Sciatic nerve (tissue), 2 donors: ENCODE measurements around the gene F7. TPM values are rescaled to one million over a fixed set of nuclear protein-coding genes. Genes with fewer than 3 reads are reported as not detected.
"Not testable (repeated sequence)": the region's sequence is repeated elsewhere in the genome, so short reads cannot be mapped to it uniquely, and the experiment has no call there.

Experiments
- ATAC-seq: fragments of 200-7000 bp; cut with Tn5 transposase; one replicate; pipeline ENCODE4 v1.9.1; 2020; ENCODE audit warnings: mild to moderate bottlenecking, moderate library complexity
- DNase-seq: peaks from one replicate; pipeline ENCODE4 v3.0.0-alpha.2; 2020; ENCODE audit warnings: low spot score
- intact Hi-C: fragments of 100-400 bp; cut with DNase I; formaldehyde crosslinking; loops from one replicate; pipeline ENCODE4 v1.14.2; 2022
- total RNA-seq: library from RNA; stranded (reverse); fragmentation: NEBNext Ultra II Directional; extraction: Animal tissue kit (Norgen Biotek cat#: 25700); gene quantifications from one replicate; pipeline ENCODE4 v1.2.1, GENCODE V29; 2021
- donor health status: DM: no; HTN: no; CAD: no.
- donor health status: DM: no; HTN: no; CAD: no.

The F7 gene
- total RNA-seq, 1 donor from 2014 or later = 0.27 TPM

GRCh38 chr13:113095146-113096051, 10.2 kb upstream of the F7 start:
- intact Hi-C loops = no loop called here
- ATAC-seq (no peak), DNase-seq (no peak)

GRCh38 chr13:113096052-113096744, 9.4 kb upstream of the F7 start:
- no peak for ATAC-seq
- intact Hi-C loops = no loop called here
- no peak for DNase-seq

DNA sequence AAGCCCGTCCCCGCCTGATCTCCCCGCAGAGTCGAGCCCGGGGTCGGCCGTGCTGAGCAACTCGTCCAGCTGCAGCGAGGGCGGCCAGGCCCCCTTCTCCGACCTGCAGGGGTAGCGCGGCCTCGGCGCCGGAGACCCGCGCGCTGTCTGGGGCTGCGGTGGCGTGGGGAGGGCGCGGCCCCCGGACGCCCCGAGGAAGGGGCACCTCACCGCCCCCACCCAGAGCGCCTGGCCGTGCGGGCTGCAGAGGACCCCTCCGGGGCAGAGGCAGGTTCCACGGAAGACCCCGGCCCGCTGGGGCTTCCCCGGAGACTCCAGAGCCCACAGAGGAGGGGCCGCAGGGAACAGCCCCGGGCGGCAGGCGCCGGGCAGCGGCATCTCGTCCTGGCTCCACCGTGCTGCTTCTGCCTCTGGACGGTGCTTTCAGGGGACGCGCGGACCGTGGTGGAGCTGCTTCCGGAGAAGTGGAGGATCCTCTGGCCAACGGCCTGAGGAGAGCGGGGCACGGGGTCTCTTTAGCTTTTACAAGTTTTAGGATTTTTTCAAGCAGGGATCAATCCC, 8.8 kb upstream of the F7 start:
- DNase-seq (no peak), ATAC-seq (no peak)
- intact Hi-C loops = no loop called here

- DNase-seq (no peak), ATAC-seq (no peak)
- intact Hi-C loops = no loop called here
These were observed 7.9 kb upstream of the F7 start for GRCh38 chr13:113097651-113098050.

DNA sequence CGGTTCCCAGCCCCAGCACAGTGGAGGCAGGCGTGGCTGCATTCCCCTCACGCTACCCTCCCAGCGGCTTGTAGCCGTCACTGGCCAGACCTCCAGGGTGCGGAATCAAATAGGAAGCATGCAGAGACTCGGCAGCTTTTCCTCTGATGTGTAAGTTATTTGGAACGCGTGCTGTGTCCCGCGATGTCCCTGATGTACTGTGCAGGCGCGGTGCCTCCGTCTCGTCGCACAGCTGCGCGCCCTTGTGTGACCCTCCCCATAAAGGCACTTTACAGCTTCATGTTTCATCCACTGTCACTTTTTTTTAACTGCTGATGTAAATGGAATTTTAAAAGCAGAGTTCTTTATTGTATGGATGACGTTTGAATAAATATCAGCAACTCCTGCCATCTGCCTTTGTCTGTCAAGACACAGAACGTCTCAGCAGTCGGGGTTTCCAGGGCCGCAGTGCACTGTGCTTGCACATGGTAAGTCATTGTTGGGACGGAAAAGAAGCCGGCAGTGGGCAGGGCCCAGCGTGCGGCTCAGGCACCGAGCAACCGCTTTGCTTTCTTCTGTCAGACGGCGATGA, 7.3 kb upstream of the F7 start:
- DNase-seq (no peak), ATAC-seq (no peak)
- intact Hi-C loops = no loop called here

DNA sequence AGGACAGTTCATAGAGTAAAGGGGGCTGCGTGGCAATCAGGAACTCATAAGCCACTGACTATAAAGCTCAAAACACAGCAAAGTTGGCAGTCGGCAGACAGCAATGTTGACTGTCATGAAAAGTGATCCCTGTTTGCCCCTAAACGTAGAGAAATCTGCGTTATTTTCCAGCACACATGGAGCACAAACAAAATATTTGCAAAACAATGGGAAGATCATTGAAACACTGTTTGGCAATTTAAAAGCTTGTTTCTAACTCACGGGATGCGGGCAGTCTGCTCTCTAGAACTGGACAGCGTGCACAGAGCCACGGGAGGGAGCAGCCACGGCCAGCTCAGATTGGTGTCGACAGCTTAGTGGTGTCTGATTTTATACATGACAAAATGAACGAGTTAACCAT, 6.4 kb upstream of the F7 start:
- DNase-seq = no peak
- intact Hi-C loops = no loop called here
- no peak for ATAC-seq

DNA sequence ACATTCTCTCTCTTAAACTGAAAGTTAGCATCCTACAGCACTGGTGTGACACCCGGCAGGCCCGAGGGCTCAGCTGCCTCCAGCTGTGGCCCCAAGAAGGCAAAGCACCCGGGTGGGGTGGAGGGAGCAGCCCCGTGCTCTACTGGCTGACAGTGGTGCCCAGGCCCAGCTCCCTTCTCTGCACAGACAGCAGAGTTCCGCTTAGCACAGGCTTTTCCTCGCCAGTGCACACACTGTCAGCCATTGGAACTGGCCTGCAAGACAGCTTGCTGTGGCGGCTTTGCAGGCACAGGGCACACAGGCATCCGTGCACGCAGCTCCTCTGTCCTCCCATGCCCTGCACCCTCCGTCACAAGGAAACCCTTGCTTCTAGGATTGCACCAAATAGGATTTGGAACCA, 3.3 kb upstream of the F7 start:
- ATAC-seq, DNase-seq, intact Hi-C loops: not testable (repeated sequence)

- ATAC-seq (no peak), DNase-seq (no peak)
- intact Hi-C loops = no loop called here
These were observed 2.9 kb upstream of the F7 start for GRCh38 chr13:113102727-113103126.

DNA sequence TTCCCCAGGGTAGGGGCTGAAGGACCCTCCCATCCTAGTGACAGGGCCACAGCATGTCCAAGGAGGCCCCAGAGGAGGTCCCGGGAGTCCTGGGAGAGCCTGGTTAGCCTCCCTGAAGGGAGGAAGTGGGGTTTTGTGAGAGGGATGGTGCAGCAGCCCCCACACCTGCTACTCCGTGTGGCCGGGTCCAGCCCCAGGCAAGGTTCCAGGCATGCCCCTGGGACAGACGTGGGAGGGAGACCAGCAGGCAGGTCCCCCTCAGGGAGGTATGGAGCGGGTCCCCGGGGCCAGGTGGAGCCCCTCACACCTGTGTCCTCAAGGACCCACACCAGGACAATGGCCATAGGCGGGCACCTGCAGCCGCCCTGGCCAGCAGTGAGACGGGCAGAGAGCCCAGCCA, 1.9 kb upstream of the F7 start:
- ATAC-seq = peak; percentile 38

DNA sequence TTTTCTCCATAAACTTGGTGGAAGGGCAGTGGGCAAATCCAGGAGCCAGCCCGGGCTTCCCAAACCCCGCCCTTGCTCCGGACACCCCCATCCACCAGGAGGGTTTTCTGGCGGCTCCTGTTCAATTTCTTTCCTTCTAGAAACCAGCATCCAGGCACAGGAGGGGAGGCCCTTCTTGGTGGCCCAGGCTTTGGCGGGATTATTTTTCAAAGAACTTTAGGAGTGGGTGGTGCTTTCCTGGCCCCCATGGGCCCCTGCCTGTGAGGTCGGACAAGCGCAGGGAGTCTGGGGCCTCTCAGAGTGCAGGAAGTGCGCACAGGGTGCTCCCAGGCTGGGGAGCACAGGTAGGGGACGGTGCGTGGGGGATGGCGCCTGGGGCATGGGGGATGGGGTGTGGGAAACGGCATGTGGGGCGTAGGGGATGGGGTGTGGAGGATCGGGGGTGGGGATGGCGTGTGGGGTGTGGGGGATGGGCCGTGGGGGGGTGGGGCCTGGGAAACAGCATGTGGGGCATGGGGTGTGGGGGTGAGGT, 396 bp downstream of the F7 start:
- ATAC-seq (no peak), DNase-seq (no peak)
- intact Hi-C loops = no loop called here

More for the DNA sequence above, 1.9 kb upstream of the F7 start:
- intact Hi-C loops = no loop called here
- DNase-seq = no peak

- intact Hi-C loops = no loop called here
- DNase-seq (no peak), ATAC-seq (no peak)
These were observed 1.2 kb downstream of the F7 start for GRCh38 chr13:113106711-113107351.

DNA sequence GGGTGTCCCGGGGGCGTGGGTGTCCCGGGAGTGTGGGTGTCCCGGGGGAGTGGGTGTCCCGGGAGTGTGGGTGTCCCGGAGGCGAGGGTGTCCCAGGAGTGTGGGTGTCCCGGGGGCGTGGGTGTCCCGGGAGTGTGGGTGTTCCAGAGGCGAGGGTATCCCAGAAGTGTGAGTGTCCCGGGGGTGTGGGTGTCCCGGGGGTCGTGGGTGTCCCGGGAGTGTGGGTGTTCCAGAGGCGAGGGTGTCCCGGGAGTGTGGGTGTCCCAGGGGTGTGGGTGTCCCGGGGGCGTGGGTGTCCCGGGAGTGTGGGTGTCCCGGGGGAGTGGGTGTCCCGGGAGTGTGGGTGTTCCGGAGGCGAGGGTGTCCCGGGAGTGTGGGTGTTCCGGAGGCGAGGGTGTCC, 2.9 kb downstream of the F7 start:
- ATAC-seq, DNase-seq: not testable (repeated sequence)

GRCh38 chr13:113109151-113110047, 3.8 kb downstream of the F7 start:
- intact Hi-C loops = no loop called here
- DNase-seq (peak; percentile 54), ATAC-seq (no peak)

More for the DNA sequence above, 2.9 kb downstream of the F7 start:
- intact Hi-C loops = not testable (repeated sequence)

GRCh38 chr13:113110048-113110851, 4.7 kb downstream of the F7 start:
- DNase-seq = peak; percentile 51
- intact Hi-C loops = no loop called here
- no peak for ATAC-seq

DNA sequence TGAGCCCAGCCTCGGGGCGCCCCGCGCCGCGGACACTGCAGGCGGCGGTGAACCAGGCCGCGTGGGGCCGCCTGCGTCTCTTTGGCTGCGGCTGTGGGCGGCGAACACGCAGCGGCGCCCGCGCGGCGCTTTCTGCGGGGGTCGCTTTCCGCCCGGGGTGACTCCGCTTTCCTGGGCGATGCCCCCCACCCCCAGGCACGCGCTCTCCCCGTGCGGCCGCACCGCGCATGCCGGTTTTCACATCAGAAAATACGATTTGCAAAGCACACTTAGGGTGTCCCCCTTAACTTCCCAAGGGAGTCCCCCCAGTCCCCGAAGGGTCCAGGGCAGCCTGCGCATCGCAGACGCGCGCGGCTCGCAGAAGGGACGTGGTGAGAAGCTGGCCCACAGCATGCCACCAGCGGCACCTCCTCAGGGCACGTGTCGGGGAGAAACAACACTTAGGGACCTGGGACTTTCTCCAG, 5.3 kb downstream of the F7 start:
- DNase-seq = peak; percentile 44
- intact Hi-C loops = no loop called here
- ATAC-seq = no peak

DNA sequence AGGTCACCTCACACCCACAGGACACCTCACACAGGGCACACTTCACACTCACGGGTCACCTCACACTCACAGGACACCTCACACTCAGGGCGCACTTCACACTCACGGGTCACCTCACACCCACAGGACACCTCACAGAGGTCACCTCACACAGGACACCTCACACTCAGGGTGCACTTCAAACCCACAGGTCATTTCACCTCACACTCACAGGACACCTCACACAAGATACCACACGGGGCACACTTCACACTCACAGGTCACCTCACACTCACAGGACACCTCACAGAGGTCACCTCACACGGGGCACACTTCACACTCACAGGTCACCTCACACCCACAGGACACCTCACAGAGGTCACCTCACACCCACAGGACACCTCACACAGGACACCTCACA, 6.2 kb downstream of the F7 start:
- peak; percentile 21 for DNase-seq
- ATAC-seq, intact Hi-C loops: not testable (repeated sequence)

DNA sequence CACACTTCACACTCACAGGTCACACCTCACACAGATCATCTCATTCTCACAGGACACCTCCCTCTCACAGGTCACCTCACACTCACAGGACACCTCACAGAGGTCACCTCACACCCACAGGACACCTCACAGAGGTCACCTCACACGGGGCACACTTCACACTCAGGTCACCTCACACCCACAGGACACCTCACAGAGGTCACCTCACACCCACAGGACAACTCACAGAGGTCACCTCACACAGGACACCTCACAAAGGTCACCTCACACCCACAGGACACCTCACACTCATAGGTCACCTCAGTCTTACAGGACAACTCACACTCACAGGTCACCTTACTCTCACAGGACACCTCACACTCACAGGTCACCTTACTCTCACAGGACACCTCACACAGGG, 6.9 kb downstream of the F7 start:
- DNase-seq, intact Hi-C loops, ATAC-seq: not testable (repeated sequence)
